Adrenal gland (tissue), 19 donors: Measurements from ENCODE around the gene TSPAN8. TPM values are rescaled to one million over a fixed set of nuclear protein-coding genes. Genes with fewer than 3 reads are reported as not detected.

Experiments used
- DNase-seq, 7 donors: peaks; one replicate each; pipeline ENCODE4 v3.0.0-alpha.2; 2019 to 2020
- H3K27ac ChIP-seq, 5 donors: fragments of 200-600 bp; sonication (generic) in 4 of 5; 1 replicate in 3 of 5; 2 replicates in 2 of 5; pipeline versions ENCODE4 v1.5.1 to v1.8.0; 2016 to 2020; ENCODE audit warnings: mild to moderate bottlenecking in 1 of 5
- H3K27me3 ChIP-seq: fragments of 200-600 bp; 2 replicates; pipeline ENCODE4 v1.8.0; 2021
- H3K36me3 ChIP-seq, 2 donors: fragments of 200-600 bp; replicated peaks in 1 of 2; 1 replicate in 1 of 2; 2 replicates in 1 of 2; pipeline versions ENCODE4 v1.5.1 to v1.8.0; 2018 to 2022
- H3K4me1 ChIP-seq, 2 donors: fragments of 200-600 bp; replicated peaks in 1 of 2; 1 replicate in 1 of 2; 2 replicates in 1 of 2; pipeline versions ENCODE4 v1.5.1 to v1.8.0; 2018 to 2021
- H3K4me3 ChIP-seq, 4 donors: fragments of 200-600 bp; sonication (generic) in 3 of 4; one replicate each; pipeline ENCODE4 v1.5.1; 2016 to 2018
- H3K9me3 ChIP-seq, 3 donors: fragments of 200-600 bp; sonication (generic) in 1 of 3; replicated peaks in 1 of 3; 1 replicate in 2 of 3; 2 replicates in 1 of 3; pipeline versions ENCODE4 v1.5.1 to v1.8.0; 2016 to 2021
- CTCF ChIP-seq, 6 experiments: fragments of 450-650 bp in 4 of 6; fragments of 200-600 bp in 2 of 6; sonication (generic) in 1 of 6; IDR thresholded peaks; 1 replicate in 5 of 6; 2 replicates in 1 of 6; pipeline versions ENCODE4 v1.5.1 to v1.8.0; 2016 to 2021; ENCODE audit warnings: antibody characterized with exemption in 6 of 6, mild to moderate bottlenecking in 2 of 6, moderate library complexity in 1 of 6
- POLR2A ChIP-seq, 2 donors: fragments of 450-650 bp; IDR thresholded peaks; one replicate each; pipeline ENCODE4 v1.6.1; 2017; ENCODE audit warnings: antibody characterized with exemption in 2 of 2, mild to moderate bottlenecking in 2 of 2, moderate library complexity in 1 of 2
- WGBS, 4 donors: extraction: QIAGEN DNeasy Blood & Tissue Kit in 2 of 4; methylation state at CpG; one replicate each; pipeline versions ENCODE4 v1.1.5 to v1.1.7; 2013 to 2017; 5-methylcytosine and 5-hydroxymethylcytosine counted together
- intact Hi-C, 2 donors: fragments of 100-400 bp; cut with DNase I; formaldehyde crosslinking; loops; one replicate each; pipeline versions ENCODE4 v1.14.1 to v1.15.0; 2022 to 2023
- long read RNA-seq, 10 donors: library from polyadenylated mRNA in 3 of 10; unstranded in 2 of 10; stranded (forward) in 1 of 10; transcript quantifications; one replicate each; pipeline ENCODE4 v2.0.0 and lab custom pipeline, GENCODE V29; 2021 to 2026
- polyA plus RNA-seq, 3 donors: library from polyadenylated mRNA; stranded (reverse); fragments of 200-250 nt in 2 of 3; fragments of 350-450 nt in 1 of 3; fragmentation: Illumina TruSeq in 1 of 3; extraction: RNeasy Lipid Tissue Mini Kit (QIAGEN cat#74804) in 1 of 3; gene quantifications; one replicate each; pipeline ENCODE4 v1.2.3, GENCODE V29; 2013 to 2014
- total RNA-seq, 9 donors: library from RNA; depleted of rRNA in 4 of 9; stranded (reverse); fragments of >200 nt in 4 of 9; fragments of 120-200 nt in 1 of 9; fragmentation: NEBNext Ultra II Directional in 1 of 9; extraction: Animal tissue kit (Norgen Biotek cat#: 25700) in 1 of 9; gene quantifications; one replicate each; pipeline versions ENCODE4 v1.1.0 to v1.2.4, GENCODE V29; 2013 to 2023
- donor health status: healthy with polysubstance abuse.
- donor health status: Bipolar disorder and iron deficiency.
- donor health status: DM: yes; HTN: yes; CAD: no.
- donor health status: DM: no; HTN: no; CAD: no.
- donor health status: DM: no; HTN: no; CAD: no.
- donor health status: DM: yes; HTN: yes; CAD: no.

Gene TSPAN8
- total RNA-seq (10 to 100 TPM in 3 of 9 donors, 1 to 10 TPM in 6; 1.1 to 11.6 (median 3.1) TPM), polyA plus RNA-seq (1 to 10 TPM in 2 of 3 donors, under 1 TPM in 1; 0.90 to 7.0 (median 4.3) TPM)
- long read RNA-seq, donor 1, partial matches to known transcripts = 5 of 7 reads
- long read RNA-seq, donor 1, other reads (novel, unspliced or antisense) = 0 of 7 reads
- long read RNA-seq, donor 2, partial matches to known transcripts = 6 of 10 reads
- long read RNA-seq, donor 2, other reads (novel, unspliced or antisense) = 0 of 10 reads
- long read RNA-seq, donor 3, partial matches to known transcripts = 0 of 4 reads
- long read RNA-seq, donor 3, other reads (novel, unspliced or antisense) = 0 of 4 reads
- long read RNA-seq, donor 4, partial matches to known transcripts = 0 of 4 reads
- long read RNA-seq, donor 4, other reads (novel, unspliced or antisense) = 0 of 4 reads
- long read RNA-seq, donor 5, partial matches to known transcripts = 0 of 6 reads
- long read RNA-seq, donor 5, other reads (novel, unspliced or antisense) = 0 of 6 reads
- long read RNA-seq, donor 6 = 0 reads
- long read RNA-seq, donor 7, partial matches to known transcripts = 0 of 2 reads
- long read RNA-seq, donor 7, other reads (novel, unspliced or antisense) = 0 of 2 reads
- long read RNA-seq, donor 8, transcript TSPAN8-203 (8 exons, 1,168 nt) = major isoform, 6 of 9 reads
- long read RNA-seq, donor 8, partial matches to known transcripts = 0 of 9 reads
- long read RNA-seq, donor 8, other reads (novel, unspliced or antisense) = 0 of 9 reads
- long read RNA-seq, donor 9, partial matches to known transcripts = 6 of 9 reads
- long read RNA-seq, donor 9, other reads (novel, unspliced or antisense) = 0 of 9 reads
- long read RNA-seq, donor 10, partial matches to known transcripts = 0 of 3 reads
- long read RNA-seq, donor 10, other reads (novel, unspliced or antisense) = 0 of 3 reads

- intact Hi-C loops = no loop called here
- no peaks in the 10 kb centered on the region for H3K4me1 ChIP-seq
- DNase-seq = no peak
- no peak within 1 kb of the TSS for H3K27ac ChIP-seq
- 55 to 66% (median 61%) methylated on average over 7 of the region's 7 CpGs for WGBS, 4 donors
- H3K4me3 ChIP-seq = no peak within 1 kb of the TSS
- H3K27me3 ChIP-seq = no peaks in the 10 kb centered on the region
- H3K36me3 ChIP-seq = no peaks in the 10 kb centered on the region
- H3K9me3 ChIP-seq = no peaks in the 10 kb centered on the region
- TF ChIP-seq CTCF (IDR thresholded peaks at IDR 0.05) = no peak
- TF ChIP-seq POLR2A (IDR thresholded peaks at IDR 0.05) = no peak
Observed at GRCh38 chr12:71157601-71158233, at the start of gene TSPAN8. Gene TSPAN8 (minus strand): TSS chr12:71157999. CDS start chr12:71157678, 321 bp downstream.

- intact Hi-C loops = no loop called here
- H3K36me3 ChIP-seq = no peaks in the 10 kb centered on the region
- H3K27ac ChIP-seq = no peak overlapping the region
- no peaks in the 10 kb centered on the region for H3K9me3 ChIP-seq
- 87 to 95% (median 90%) methylated on average over 1 of the region's 1 CpG for WGBS, 4 donors
- H3K27me3 ChIP-seq = no peaks in the 10 kb centered on the region
- no peak for DNase-seq
- H3K4me3 ChIP-seq = no peak overlapping the region
- no peaks in the 10 kb centered on the region for H3K4me1 ChIP-seq
- no peak for TF ChIP-seq POLR2A (IDR thresholded peaks at IDR 0.05)
- no peak for TF ChIP-seq CTCF (IDR thresholded peaks at IDR 0.05)
Observed at GRCh38 chr12:71201136-71201679, 43.4 kb upstream of the TSPAN8 start.

DNA sequence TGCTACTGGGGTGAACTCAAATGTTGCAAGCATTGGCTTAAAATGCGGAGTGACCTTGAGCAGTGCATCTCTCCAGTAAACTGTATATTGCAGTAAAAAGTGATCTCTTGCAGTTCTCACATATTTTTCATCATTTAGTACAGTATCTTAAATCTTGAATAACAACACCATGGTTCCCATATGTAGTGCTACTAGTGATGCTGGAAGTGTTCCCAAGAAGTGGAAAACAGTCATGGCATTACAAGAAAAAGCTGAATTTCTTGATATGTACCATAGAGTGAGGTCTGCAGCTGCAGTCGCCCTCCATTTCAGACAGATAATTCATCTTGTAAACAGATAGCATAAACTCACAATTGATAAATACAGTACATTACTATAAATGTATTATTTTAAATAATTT is 42.9 kb upstream of the TSPAN8 start:
- no peaks in the 10 kb centered on the region for H3K4me1 ChIP-seq
- H3K27me3 ChIP-seq = no peaks in the 10 kb centered on the region
- TF ChIP-seq CTCF (IDR thresholded peaks at IDR 0.05) (no peak), POLR2A (IDR thresholded peaks at IDR 0.05) (no peak)
- DNase-seq = no peak
- no peaks in the 10 kb centered on the region for H3K9me3 ChIP-seq
- no peaks in the 10 kb centered on the region for H3K36me3 ChIP-seq
- H3K4me3 ChIP-seq = no peak overlapping the region
- WGBS, 4 donors = 57 to 78% (median 67%) methylated on average over 2 of the region's 2 CpGs
- intact Hi-C loops = no loop called here
- H3K27ac ChIP-seq = no peak overlapping the region

GRCh38 chr12:71197460-71197859 is 39.7 kb upstream of the TSPAN8 start:
- H3K27me3 ChIP-seq = no peaks in the 10 kb centered on the region
- TF ChIP-seq CTCF (IDR thresholded peaks at IDR 0.05) (no peak), POLR2A (IDR thresholded peaks at IDR 0.05) (no peak)
- no peak for DNase-seq

More at GRCh38 chr12:71197460-71197859, 39.7 kb upstream of the TSPAN8 start:
- Histone ChIP-seq H3K27ac (no peak overlapping the region), H3K36me3 (no peaks in the 10 kb centered on the region), H3K4me1 (peaks cover 0 to 4% of the 10 kb centered on the region in 2 donors), H3K9me3 (no peaks in the 10 kb centered on the region), H3K4me3 (no peak overlapping the region)
- intact Hi-C loops = no loop called here
